NCI-H2107 treated with DMSO at 0.1 percent for 48 hours (cell line): ENCODE data around the gene WT1.
"Not testable (repeated sequence)": the region's sequence is repeated elsewhere in the genome, so short reads cannot be mapped to it uniquely, and the experiment has no call there.

Source experiments
- DNase-seq: peaks from one replicate; lab custom pipeline; 2025; ENCODE audit not compliant: unreplicated experiment; lab: John Stamatoyannopoulos, UW

The WT1 gene

GRCh38 chr11:32388871-32389770, 46.2 kb downstream of the WT1 start:
- DNase-seq = no peak

- no peak for DNase-seq
Measured at GRCh38 chr11:32388365-32388764, 47.0 kb downstream of the WT1 start.

DNA sequence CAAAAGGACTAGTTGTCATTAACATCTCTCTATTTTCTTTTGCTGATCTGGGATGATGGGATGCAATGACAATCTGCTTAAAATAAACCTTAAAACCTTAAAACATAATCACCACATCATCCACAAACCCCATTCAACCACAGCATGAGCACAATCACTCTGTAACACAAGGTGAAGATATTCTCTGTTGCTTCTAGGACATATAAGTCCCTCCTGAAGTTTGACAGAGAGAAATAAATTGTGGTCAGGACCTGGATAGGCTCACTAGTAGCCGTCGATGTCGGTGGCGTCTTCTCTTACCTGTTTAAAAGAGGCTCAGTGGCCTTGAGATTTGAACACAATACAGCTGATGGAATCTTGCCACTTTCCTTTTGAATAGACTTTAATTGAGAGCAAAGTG, 47.9 kb downstream of the WT1 start:
- DNase-seq = no peak

DNA sequence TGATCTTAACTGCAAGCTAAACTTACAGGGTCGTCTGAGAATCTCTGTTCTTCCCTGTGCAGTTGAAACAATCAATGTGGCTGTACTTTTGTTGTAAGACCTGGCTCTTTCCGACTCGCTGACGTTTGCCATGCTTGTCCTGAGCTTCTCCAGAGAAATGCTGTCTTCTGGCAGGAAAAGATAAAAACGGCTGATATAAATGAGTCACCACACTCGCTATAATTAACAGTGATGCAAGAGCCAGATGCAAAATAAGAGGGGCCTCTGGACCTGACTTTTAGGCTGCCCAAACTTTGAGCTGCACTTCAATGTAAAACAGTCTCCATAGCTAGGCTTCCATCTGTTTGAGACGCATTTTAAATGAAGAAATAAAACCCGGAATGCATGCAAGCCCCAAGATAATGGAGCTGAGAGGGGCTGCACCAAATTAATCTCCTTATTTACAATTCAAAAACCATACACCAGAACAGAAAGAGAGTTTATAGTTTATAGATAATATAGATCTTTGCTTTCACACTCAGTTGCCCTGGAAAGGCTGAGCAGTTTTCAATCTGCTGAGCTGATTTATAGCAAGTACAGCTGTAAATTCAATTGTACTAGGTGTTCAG, 48.5 kb downstream of the WT1 start:
- no peak for DNase-seq

- DNase-seq = peak; percentile 18
Measured at GRCh38 chr11:32385998-32386397, 49.3 kb downstream of the WT1 start.

- DNase-seq = no peak
Measured at GRCh38 chr11:32382339-32383049, 52.8 kb downstream of the WT1 start.

DNA sequence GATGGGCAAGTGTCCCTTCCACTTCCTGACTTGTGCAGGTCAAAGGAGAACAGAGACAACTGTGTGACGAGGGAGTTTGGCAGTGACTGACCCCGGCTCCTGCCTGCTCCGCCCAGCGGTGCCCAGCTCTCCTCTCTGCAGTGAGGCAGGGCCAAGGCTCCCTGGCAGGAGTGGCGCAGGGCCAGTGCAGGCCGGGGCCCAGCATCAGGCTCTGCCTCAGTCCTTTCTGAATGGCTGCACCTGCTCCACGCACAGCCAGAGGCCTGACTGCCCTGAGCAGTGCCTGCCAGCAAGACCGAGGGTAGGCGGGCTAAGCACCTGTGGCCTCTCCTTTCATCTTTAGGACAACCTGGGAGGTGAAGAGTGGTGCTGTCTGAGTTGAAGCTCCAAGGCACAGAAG, 54.2 kb downstream of the WT1 start:
- DNase-seq = no peak

DNA sequence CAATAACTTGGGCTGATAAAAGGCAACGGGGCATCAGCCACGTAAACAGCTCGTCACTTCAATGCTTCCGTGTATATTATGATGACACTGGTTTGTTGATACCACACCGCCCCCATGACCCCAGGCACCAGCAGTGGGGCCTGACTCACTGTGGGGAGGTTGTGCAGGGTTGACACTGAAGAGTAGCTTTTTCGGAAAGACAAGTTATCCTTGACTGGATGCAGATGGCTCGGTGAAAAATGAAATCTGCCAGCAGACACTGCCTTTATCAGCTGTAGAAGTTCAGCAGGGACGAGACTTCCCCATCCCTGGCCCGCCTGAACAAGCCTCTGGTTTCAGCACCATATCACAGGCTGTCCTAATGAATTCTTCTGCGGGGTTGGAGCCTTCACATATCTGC, 55.6 kb downstream of the WT1 start:
- no peak for DNase-seq

DNA sequence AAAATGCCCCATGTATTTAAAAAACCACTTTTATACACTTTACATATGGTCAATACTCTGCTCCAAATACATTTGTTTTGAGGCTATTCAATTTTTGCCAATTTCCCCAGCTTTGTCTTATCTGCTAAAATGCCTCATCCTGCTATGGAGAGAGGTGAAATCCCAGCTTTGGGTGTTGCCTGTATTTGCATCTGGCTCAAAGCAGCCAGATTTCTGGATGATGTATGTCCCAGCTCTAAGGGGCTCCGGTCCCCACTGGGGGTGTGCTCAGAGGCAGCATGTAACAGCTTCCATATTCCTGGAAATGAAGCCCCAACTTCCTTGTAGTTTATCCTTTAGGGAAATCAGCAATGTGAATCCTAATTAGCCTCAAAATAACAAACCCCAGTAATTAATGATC, 59.5 kb downstream of the WT1 start:
- DNase-seq = no peak

DNA sequence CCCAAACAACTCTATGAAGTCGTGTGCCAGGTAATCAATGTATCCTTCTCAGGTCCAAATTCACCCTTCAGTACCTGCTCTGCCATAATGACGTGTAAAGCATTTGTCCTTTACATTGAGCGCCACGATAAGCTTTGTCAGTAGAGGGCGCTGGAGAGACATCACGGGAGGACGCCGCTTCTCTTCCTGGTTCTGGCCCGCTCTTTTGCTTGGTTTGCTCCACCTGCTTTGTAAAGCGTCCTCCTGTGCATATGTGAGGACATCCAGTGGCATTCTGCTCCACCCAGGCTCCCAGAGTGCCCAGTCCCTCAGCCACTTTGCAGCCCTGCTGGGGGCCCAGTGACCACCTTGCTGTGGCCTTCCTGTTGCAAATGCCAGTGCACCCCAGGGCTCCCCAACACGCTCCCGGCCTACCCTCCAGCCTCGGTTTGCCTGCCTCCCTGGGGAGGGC, 61.1 kb downstream of the WT1 start:
- peak; percentile 44 for DNase-seq

DNA sequence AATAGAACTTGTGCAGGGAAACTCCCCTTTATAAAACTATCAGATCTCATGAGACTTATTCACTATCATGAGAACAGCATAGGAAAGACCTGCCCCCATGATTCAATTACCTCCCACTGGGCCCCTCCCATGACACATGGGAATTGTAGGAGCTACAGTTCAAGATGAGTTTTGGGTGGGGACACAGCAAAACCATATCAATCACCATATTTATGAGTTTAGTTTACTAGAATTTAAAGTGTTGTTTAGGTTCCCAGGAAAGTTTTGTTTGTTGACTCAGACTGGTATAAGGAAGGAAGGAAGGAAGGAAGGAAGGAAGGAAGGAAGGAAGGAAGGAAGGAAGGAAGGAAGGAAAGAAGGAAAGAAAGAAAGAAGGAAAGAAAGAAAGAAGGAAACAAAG, 65.4 kb downstream of the WT1 start:
- DNase-seq = not testable (repeated sequence)

- no peak for DNase-seq
Measured at GRCh38 chr11:32366666-32367065, 68.7 kb downstream of the WT1 start.

DNA sequence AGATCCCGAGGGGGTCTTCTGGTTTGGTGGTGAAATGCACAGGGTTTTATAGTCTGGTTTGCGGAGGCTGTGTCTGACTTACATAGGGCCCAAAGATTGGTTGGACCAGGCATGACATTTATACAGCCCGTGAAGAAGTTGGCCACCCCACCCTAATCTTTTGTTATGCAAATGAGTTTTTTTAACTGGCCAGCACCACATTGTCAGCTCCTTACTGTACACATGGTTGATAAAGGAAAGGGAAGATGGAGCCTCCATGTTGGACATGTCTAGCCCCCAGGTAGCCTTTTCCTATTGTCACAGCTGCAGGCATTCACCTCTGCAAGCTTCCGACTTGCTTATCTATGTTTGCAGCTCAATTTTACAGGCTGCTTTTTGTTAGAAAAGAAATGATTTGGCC, 70.1 kb downstream of the WT1 start:
- DNase-seq = no peak

DNA sequence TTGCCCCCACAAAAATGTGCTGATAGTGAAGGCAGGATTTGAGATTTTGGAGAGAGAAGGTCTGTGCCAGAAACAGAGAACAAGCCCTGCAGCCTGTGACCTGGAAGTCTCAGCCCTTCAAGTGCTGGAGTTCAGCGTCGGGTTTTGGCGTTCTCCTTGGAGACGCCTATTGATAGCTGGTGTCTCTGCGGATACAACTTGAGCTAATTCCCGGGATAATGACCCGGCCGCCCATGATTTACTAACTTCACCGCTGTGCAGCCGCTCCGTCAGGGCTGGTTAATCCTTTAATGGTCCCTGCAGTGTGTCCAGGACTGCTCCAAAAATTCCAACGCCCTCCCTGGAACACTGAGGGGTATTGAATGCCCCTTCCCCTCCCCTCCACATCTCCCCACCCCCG, 76.6 kb downstream of the WT1 start:
- no peak for DNase-seq

GRCh38 chr11:32353884-32354283, 81.5 kb downstream of the WT1 start:
- DNase-seq = no peak

GRCh38 chr11:32348502-32348901, 86.8 kb downstream of the WT1 start:
- no peak for DNase-seq

- no peak for DNase-seq
Measured at GRCh38 chr11:32344946-32345345, 90.4 kb downstream of the WT1 start.

DNA sequence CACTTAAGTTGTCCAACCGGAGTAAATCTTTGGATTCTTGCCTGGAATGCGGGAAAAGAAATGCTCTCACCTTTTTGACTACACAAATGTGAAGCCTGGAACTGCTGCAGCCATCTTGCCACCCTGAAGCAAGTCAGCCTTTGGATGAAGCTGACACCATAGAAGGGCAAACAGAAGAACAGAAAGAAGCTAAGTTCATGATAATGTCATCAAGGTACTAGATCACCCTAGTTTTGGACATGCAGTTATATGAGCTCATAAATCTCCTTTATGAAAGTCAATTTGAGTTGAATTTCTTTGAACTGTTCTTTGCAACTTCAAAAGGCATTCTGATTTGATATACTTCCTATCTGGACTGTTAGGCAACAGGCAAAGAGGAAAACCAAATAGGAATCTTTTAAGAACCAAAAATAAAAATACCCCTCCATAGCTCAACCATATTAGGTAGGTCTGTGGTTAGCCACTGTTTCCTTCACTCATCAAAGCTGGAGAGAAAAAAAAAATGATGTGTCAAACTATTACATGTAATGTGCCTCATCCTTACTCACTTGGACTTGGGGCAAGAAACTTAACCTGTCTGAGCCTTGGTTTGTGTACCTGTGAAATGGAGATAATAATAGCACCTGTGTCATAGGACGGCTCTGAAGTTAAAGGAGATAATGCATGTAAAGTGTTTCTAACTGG, 91.9 kb downstream of the WT1 start:
- no peak for DNase-seq

DNA sequence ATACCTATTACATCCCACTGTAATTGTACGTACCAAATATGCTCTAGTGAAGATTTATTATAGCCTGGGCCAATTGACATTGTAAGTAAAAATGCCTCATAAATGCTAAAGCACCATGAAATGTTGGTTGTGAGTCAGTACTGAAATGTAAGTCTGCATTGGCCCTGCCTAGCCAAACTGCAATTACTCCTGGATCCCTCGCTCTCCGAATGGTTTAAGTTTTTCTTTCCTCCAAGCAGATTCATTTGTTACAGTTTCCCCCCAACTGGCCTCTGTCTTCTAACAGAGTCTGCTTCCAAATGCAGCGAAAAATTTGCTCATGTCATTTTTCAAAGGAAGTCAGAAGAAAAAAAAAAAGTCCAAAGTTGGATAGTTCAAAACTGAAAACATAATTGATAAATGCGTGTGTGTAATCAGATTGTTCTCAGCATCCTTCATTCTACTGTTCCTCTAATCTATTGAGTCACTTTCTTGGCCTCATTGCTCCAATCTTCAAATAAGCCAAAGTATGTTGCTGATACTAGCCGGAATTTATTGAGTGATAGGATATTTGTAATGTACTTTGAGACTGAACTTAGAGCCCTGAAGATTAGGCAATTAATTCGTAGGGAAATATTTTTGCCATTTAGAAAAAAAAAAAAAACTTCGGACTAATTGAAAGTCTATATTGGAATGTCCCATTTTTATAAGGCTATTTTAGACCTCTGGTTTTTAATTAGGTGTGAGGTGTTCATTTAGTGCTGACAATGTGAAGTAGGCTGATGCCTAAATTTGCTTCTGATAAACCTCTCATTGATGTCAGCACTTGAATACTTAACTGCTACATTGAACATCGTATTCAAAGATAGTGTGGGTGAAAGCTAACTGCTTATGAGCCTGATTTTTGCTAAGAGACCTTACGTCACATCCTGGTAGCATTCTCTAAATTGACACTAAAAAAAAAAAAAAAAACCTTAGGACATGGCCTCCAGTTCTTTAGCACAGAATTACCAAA, 93.4 kb downstream of the WT1 start:
- DNase-seq = no peak

DNA sequence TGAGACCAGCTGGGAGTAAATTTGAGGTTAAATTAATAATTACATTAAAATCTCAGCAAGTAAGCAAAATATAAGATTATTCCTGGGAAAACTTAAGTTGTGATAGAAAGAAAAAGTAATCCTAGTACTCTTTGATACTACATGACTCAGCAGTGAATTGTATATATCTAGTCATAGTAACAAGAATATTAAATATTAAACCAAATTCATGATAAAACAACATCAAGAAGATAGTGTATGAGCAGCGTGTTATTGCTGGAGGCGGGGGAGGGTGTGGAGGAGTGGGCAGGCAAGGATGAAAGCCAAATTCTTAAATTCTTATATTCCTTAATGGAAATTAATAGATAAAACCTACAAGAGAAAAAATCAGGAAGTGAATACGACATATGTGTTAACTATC, 95.2 kb downstream of the WT1 start:
- DNase-seq = no peak
